GM18505 (cell line): ENCODE data around the gene PIWIL1.

Experiments used
- ATAC-seq: cut with Tn5 transposase; IDR thresholded peaks from one replicate; pipeline ENCODE4 v1.9.1; 2021; ENCODE audit not compliant: unreplicated experiment
- POLR2A ChIP-seq: IDR thresholded peaks from 4 replicates; pipeline ENCODE4 v1.6.1; 2011; ENCODE audit warnings: borderline replicate concordance; ENCODE audit not compliant: insufficient read depth, insufficient read length; ENCODE audit errors: extremely low read depth

Gene PIWIL1

GRCh38 chr12:130372936-130373335, 35.2 kb downstream of the PIWIL1 start:
- TF ChIP-seq POLR2A = no peak
- ATAC-seq = no peak

- ATAC-seq = no peak
- no peak for TF ChIP-seq POLR2A
Measured at GRCh38 chr12:130374083-130374482, 36.4 kb downstream of the PIWIL1 start.

GRCh38 chr12:130375296-130376287, 37.9 kb downstream of the PIWIL1 start:
- TF ChIP-seq POLR2A = no peak
- no peak for ATAC-seq

- TF ChIP-seq POLR2A = no peak
- ATAC-seq = no peak
Measured at GRCh38 chr12:130382818-130383217, 45.1 kb downstream of the PIWIL1 start.

- ATAC-seq = no peak
- TF ChIP-seq POLR2A = no peak
Measured at GRCh38 chr12:130384234-130384633, 46.5 kb downstream of the PIWIL1 start.

GRCh38 chr12:130385193-130385592, 47.5 kb downstream of the PIWIL1 start:
- no peak for ATAC-seq
- TF ChIP-seq POLR2A = no peak

GRCh38 chr12:130391186-130391585, 53.5 kb downstream of the PIWIL1 start:
- no peak for TF ChIP-seq POLR2A
- ATAC-seq = no peak

GRCh38 chr12:130394906-130395305, 57.2 kb downstream of the PIWIL1 start:
- no peak for TF ChIP-seq POLR2A
- no peak for ATAC-seq

GRCh38 chr12:130396667-130397066, 59.0 kb downstream of the PIWIL1 start:
- ATAC-seq = no peak
- no peak for TF ChIP-seq POLR2A

GRCh38 chr12:130398100-130398848, 60.6 kb downstream of the PIWIL1 start:
- no peak for ATAC-seq
- TF ChIP-seq POLR2A = no peak

GRCh38 chr12:130401703-130402102, 64.0 kb downstream of the PIWIL1 start:
- no peak for ATAC-seq
- no peak for TF ChIP-seq POLR2A

- no peak for ATAC-seq
- TF ChIP-seq POLR2A = no peak
Measured at GRCh38 chr12:130405332-130405731, 67.6 kb downstream of the PIWIL1 start.

- no peak for ATAC-seq
- TF ChIP-seq POLR2A = no peak
Measured at GRCh38 chr12:130412384-130412783, 74.7 kb downstream of the PIWIL1 start.

- TF ChIP-seq POLR2A = no peak
- no peak for ATAC-seq
Measured at GRCh38 chr12:130413909-130414308, 76.2 kb downstream of the PIWIL1 start.

- no peak for TF ChIP-seq POLR2A
- no peak for ATAC-seq
Measured at GRCh38 chr12:130414381-130414780, 76.7 kb downstream of the PIWIL1 start.

GRCh38 chr12:130418251-130418650, 80.6 kb downstream of the PIWIL1 start:
- no peak for ATAC-seq
- no peak for TF ChIP-seq POLR2A
